NT2/D1 (cell line): ENCODE results near the gene FOXJ2.
"Not testable (repeated sequence)": the region's sequence is repeated elsewhere in the genome, so short reads cannot be mapped to it uniquely, and the experiment has no call there.

ENCODE experiments used
- SUZ12 ChIP-seq: IDR thresholded peaks from 2 replicates; pipeline ENCODE4 v1.6.1; 2011; ENCODE audit not compliant: insufficient read length, insufficient read depth; ENCODE audit errors: extremely low read depth
- YY1 ChIP-seq: IDR thresholded peaks from 2 replicates; pipeline ENCODE4 v1.6.1; 2011; ENCODE audit not compliant: insufficient read length, insufficient read depth
- ZNF274 ChIP-seq: IDR thresholded peaks from 2 replicates; pipeline ENCODE4 v1.6.1; 2011; ENCODE audit warnings: mild to moderate bottlenecking, low read depth, low read length

DNA sequence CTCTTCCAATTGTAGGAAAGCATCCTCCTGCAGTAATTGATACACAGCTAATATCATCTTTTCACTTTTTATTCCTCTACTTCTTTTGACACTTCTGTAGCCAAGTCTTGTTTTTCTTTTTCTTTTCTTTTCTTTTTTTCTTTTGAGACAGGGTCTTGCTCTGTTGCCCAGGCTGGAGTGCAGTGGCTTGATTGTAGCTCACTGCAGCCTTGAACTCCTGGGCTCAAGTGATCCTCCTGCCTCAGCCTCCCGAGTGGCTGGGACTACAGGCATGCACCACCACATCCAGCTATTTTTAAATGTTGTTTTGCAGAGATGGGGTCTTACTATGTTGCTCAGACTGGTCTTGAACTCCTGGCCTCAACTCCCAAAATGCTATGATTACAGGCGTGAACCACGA lies 39.3 kb downstream of the FOXJ2 start:
- not testable (repeated sequence) for TF ChIP-seq YY1, SUZ12, ZNF274
